Peyer's patch (tissue), 4 donors: ENCODE results near the gene SHC2. TPM values are rescaled to one million over a fixed set of nuclear protein-coding genes. Genes with fewer than 3 reads are reported as not detected.
"Not testable (repeated sequence)": the region's sequence is repeated elsewhere in the genome, so short reads cannot be mapped to it uniquely, and the experiment has no call there.

Source experiments
- DNase-seq, 3 donors: peaks; one replicate each; pipeline ENCODE4 v3.0.0-alpha.2; 2017 to 2019
- H3K27ac ChIP-seq, 4 donors: fragments of 200-600 bp; sonication (generic); one replicate each; pipeline ENCODE4 v1.5.1; 2016 to 2019
- H3K27me3 ChIP-seq, 2 donors: fragments of 200-600 bp; sonication (generic); one replicate each; pipeline ENCODE4 v1.5.1; 2019
- H3K36me3 ChIP-seq, 3 donors: fragments of 200-600 bp; sonication (generic); one replicate each; pipeline ENCODE4 v1.5.1; 2016 to 2019
- H3K4me1 ChIP-seq, 4 donors: fragments of 200-600 bp; sonication (generic); one replicate each; pipeline ENCODE4 v1.5.1; 2016 to 2019
- H3K4me3 ChIP-seq, 4 donors: fragments of 200-600 bp; sonication (generic); 1 replicate in 3 of 4; 2 replicates in 1 of 4; pipeline ENCODE4 v1.5.1; 2016 to 2019; ENCODE audit warnings: mild to moderate bottlenecking in 1 of 4
- H3K9me3 ChIP-seq, 4 donors: fragments of 200-600 bp; sonication (generic); one replicate each; pipeline ENCODE4 v1.5.1; 2016 to 2019; ENCODE audit warnings: mild to moderate bottlenecking in 1 of 4
- POLR2A ChIP-seq, 2 donors: fragments of 450-650 bp; IDR thresholded peaks; one replicate each; pipeline ENCODE4 v1.5.1; 2017; ENCODE audit warnings: antibody characterized with exemption in 2 of 2, mild to moderate bottlenecking in 2 of 2, moderate library complexity in 2 of 2
- total RNA-seq, 4 donors: library from RNA; depleted of rRNA; stranded (reverse); fragments of >200 nt; gene quantifications; one replicate each; pipeline ENCODE4 v1.1.0, GENCODE V29; 2016
- TF ChIP-seq, protein P1 (sequence below), 6 experiments: fragments of 450-650 bp in 4 of 6; fragments of 200-600 bp in 2 of 6; sonication (generic) in 1 of 6; IDR thresholded peaks; one replicate each; pipeline ENCODE4 v1.5.1; 2017 to 2019; ENCODE audit warnings: antibody characterized with exemption in 6 of 6, mild to moderate bottlenecking in 3 of 6, moderate library complexity in 1 of 6

SHC2 gene
- total RNA-seq, 4 donors from 2014 or later: 9.5 to 33.0 (median 18.3) TPM

DNA sequence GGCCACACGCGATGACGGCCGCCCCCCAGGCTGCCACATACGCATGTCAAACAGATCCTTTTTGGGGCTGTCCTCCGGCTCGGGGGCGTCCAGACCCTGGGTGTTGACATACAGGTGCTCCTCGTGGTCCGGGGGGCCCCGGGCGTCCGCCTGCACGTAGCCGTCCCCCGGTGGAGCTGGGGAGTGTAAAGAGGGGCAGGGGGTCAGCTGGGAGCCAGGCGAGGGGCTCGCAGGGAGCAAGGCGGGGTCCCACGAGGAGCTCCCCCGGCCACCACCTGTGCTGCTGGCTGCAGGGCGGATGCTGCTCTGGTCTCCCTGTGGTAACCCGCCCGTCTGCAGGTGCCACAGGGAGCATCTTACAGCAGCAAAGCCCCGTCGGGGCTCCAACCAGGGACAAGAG is 35.8 kb downstream of the SHC2 start:
- Histone ChIP-seq H3K27ac (no peak overlapping the region), H3K9me3 (no peaks in the 10 kb centered on the region), H3K4me1 (no peaks in the 10 kb centered on the region), H3K36me3 (no peaks in the 10 kb centered on the region), H3K27me3 (no peaks in the 10 kb centered on the region), H3K4me3 (no peak overlapping the region)
- no peak for DNase-seq
- TF ChIP-seq, protein P1, sequence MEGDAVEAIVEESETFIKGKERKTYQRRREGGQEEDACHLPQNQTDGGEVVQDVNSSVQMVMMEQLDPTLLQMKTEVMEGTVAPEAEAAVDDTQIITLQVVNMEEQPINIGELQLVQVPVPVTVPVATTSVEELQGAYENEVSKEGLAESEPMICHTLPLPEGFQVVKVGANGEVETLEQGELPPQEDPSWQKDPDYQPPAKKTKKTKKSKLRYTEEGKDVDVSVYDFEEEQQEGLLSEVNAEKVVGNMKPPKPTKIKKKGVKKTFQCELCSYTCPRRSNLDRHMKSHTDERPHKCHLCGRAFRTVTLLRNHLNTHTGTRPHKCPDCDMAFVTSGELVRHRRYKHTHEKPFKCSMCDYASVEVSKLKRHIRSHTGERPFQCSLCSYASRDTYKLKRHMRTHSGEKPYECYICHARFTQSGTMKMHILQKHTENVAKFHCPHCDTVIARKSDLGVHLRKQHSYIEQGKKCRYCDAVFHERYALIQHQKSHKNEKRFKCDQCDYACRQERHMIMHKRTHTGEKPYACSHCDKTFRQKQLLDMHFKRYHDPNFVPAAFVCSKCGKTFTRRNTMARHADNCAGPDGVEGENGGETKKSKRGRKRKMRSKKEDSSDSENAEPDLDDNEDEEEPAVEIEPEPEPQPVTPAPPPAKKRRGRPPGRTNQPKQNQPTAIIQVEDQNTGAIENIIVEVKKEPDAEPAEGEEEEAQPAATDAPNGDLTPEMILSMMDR (IDR thresholded peaks at IDR 0.05): no peak
- TF ChIP-seq POLR2A (IDR thresholded peaks at IDR 0.05): no peak

GRCh38 chr19:424546-424945 is 36.3 kb downstream of the SHC2 start:
- Histone ChIP-seq H3K4me3 (no peak overlapping the region), H3K27ac (no peak overlapping the region), H3K36me3 (no peaks in the 10 kb centered on the region), H3K9me3 (no peaks in the 10 kb centered on the region), H3K4me1 (no peaks in the 10 kb centered on the region), H3K27me3 (no peaks in the 10 kb centered on the region)
- no peak for DNase-seq
- TF ChIP-seq, protein P1 (IDR thresholded peaks at IDR 0.05): no peak
- no peak for TF ChIP-seq POLR2A (IDR thresholded peaks at IDR 0.05)

DNA sequence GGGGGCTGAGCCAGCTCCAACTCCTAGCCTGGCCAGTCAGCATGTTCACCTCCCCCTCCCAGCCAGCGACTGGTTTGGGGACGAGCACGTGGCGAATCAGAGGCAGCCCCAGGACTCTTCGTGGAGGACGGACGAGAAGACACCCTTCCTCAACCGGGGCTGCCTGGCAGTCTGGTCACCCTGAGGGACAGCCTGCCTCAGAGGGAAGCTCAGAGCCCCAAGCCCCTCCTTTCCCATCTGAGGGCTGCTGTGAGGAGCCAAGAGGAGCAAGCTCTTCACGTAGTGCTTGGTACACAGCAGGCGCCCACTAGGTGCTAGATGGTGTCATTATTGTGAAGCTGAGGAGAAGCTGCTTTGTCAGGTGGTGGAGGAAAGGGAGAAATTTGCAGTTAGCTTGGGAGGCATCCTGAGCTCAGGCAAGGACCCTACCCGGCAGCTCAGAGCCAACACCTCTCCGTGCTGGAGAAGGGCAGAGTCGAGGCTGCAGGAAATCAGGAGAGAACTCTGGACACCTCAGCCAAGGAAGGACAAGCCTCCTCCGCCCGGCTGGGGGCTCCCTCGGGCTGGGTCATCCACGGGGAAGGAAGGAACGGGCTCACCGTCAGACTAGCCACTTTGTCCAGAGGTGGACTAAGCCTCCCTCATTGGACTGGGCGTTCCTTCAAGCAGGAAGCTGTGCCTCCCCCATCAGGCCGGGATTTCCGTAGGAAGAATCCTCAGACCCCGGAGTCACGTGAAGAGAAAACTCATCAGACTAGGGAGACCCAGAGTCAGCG is 37.0 kb downstream of the SHC2 start:
- TF ChIP-seq, protein P1 (IDR thresholded peaks at IDR 0.05): no peak
- TF ChIP-seq POLR2A (IDR thresholded peaks at IDR 0.05): no peak
- Histone ChIP-seq H3K27me3 (no peaks in the 10 kb centered on the region), H3K4me3 (no peak overlapping the region), H3K36me3 (no peaks in the 10 kb centered on the region), H3K27ac (no peak overlapping the region), H3K4me1 (no peaks in the 10 kb centered on the region), H3K9me3 (no peaks in the 10 kb centered on the region)
- DNase-seq: no peak

GRCh38 chr19:422917-423226 is 38.0 kb downstream of the SHC2 start:
- not testable (repeated sequence) for DNase-seq, H3K4me3 ChIP-seq, H3K36me3 ChIP-seq, H3K9me3 ChIP-seq, H3K4me1 ChIP-seq, H3K27me3 ChIP-seq, H3K27ac ChIP-seq

DNA sequence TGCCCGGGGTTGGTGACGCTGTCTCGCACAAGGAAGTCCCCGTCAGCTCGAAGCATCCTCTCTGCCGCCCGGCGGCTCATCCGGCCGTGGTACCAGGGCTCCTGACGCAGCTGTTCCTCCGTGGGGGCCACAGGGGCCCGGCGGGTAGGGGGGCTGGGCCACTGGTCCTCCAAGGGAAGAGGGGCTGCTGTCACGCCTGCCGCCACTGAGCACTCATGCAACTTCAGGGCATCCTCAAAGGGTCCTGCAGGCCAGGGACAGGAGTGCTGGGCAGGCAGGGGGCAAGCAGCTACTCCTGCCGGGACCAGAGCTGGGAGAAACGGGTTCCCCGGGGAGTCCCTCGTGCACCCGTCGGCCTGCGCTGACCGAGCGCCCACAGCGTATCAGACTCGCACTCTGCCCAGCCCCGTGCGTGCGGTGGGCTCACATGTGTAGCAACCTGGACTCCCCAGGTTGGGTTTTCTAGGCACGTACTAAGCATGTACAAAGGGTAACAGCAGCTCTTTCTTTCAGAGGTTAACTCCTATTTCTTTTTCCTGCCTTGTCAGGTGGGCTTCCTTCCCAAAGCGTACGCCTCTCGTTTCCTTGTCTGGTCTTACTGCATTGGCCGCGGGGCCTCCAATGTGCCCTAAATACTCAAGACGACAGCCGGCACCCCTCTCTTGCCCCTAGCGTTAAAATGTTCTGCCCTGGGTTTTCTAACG is 38.5 kb downstream of the SHC2 start:
- H3K4me1 ChIP-seq: no peaks in the 10 kb centered on the region
- H3K36me3 ChIP-seq: no peaks in the 10 kb centered on the region
- H3K27ac ChIP-seq: no peak overlapping the region
- no peak for DNase-seq
- H3K9me3 ChIP-seq: no peaks in the 10 kb centered on the region
- no peaks in the 10 kb centered on the region for H3K27me3 ChIP-seq
- TF ChIP-seq POLR2A (IDR thresholded peaks at IDR 0.05): no peak
- TF ChIP-seq, protein P1 (IDR thresholded peaks at IDR 0.05): no peak
- H3K4me3 ChIP-seq: no peak overlapping the region

DNA sequence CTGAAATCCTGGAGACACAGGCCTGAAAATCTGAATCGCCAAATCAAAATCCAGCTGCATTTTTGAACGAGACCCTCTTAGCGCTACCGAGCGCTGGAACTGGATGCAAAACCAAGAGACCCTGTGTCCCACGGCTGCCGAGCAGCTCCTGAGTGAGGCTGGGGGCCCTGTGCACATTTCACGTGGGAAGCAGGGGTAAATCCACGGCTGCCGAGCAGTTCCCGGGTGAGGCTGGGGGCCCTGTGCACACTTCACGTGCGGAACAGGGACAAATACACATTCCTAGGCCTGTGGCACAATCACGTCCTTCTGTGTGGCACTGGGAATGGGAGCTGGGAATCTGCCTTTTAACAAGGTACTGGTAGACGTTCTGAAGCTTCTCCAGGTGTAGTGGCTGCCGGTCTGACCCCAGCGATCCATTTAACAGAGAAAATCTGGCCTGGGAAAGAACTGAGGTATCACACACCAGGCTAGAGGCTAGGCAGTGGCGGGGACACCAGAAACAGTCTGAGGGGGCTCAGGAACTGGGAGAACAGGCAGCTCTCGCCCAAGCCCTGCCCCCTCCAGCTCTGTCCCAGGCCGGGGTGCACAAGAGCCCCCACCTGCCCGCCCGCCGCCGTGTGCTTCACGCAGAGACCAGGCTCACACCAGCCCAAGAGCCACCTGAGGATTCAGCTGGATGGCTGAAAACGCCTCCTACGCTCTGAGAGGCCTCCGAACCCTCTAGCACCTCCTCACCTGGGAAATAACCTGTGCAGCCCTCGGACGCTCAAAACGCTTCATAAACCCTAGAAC is 40.9 kb downstream of the SHC2 start:
- Histone ChIP-seq H3K27me3 (no peaks in the 10 kb centered on the region), H3K9me3 (no peaks in the 10 kb centered on the region), H3K27ac (no peak overlapping the region), H3K4me3 (no peak overlapping the region), H3K36me3 (no peaks in the 10 kb centered on the region), H3K4me1 (no peaks in the 10 kb centered on the region)
- DNase-seq: no peak
- TF ChIP-seq, protein P1 (IDR thresholded peaks at IDR 0.05): no peak
- no peak for TF ChIP-seq POLR2A (IDR thresholded peaks at IDR 0.05)
